Endothelial cell of umbilical vein (primary cell): Measurements from ENCODE around the gene ENG. TPM values are rescaled to one million over a fixed set of nuclear protein-coding genes. Genes with fewer than 3 reads are reported as not detected.

ENCODE experiments used
- BruUV-seq: library from RNA; stranded (reverse); fragments of 400-500 nt; replicated peaks from 2 replicates; lab custom pipeline; 2021; lab: Mats Ljungman, UMichigan
- CTCF ChIA-PET: fragments of 300-600, 350-600 bp; sonication (Branson Sonifier 250); formaldehyde crosslinking; loops from one replicate; lab custom pipeline; 2021; ENCODE audit warnings: antibody characterized with exemption, inconsistent platforms; lab: Charles Lee
- POLR2A ChIA-PET: fragments of 300-600, 350-600 bp; sonication (Branson Sonifier 250); formaldehyde crosslinking; loops from one replicate; lab custom pipeline; 2021; ENCODE audit warnings: antibody characterized with exemption, inconsistent platforms; lab: Charles Lee
- DNase-seq: peaks from one replicate; pipeline ENCODE4 v3.0.0-alpha.2; 2011; ENCODE audit warnings: low read depth, low spot score
- FAIRE-seq: peaks from 2 replicates; lab custom pipeline; 2011; peaks lifted over from hg19 to GRCh38; lab: Jason Lieb, UNC
- H2AFZ ChIP-seq: 2 replicates; pipeline ENCODE4 v1.6.0; 2012; ENCODE audit warnings: low read depth, low read length, control low read depth, inconsistent platforms
- H3K27ac ChIP-seq: 2 replicates; pipeline ENCODE4 v1.5.1; 2011; ENCODE audit warnings: low read depth, mild to moderate bottlenecking, control low read depth, low read length, moderate library complexity; ENCODE audit not compliant: insufficient read depth
- H3K27me3 ChIP-seq, 2 experiments: 2 replicates each; pipeline versions ENCODE4 v1.6.0 to v1.6.1; 2011; ENCODE audit warnings: low read length in 2 of 2, mixed read lengths in 1 of 2; ENCODE audit not compliant: control insufficient read depth in 2 of 2, insufficient read depth in 2 of 2
- H3K36me3 ChIP-seq, 2 experiments: 2 replicates in 1 of 2; 3 replicates in 1 of 2; pipeline ENCODE4 v1.5.1; 2011; ENCODE audit warnings: low read length in 2 of 2, mild to moderate bottlenecking in 1 of 2, moderate library complexity in 1 of 2; ENCODE audit not compliant: control insufficient read depth in 2 of 2, insufficient read depth in 2 of 2; ENCODE audit errors: extremely low read depth in 1 of 2
- H3K4me1 ChIP-seq: 3 replicates; pipeline ENCODE4 v1.5.1; 2011; ENCODE audit warnings: mild to moderate bottlenecking, low read length; ENCODE audit not compliant: control insufficient read depth, insufficient read depth; ENCODE audit errors: extremely low read depth
- H3K4me2 ChIP-seq: 2 replicates; pipeline ENCODE4 v1.6.1; 2011; ENCODE audit warnings: low read length, control low read depth, mixed read lengths; ENCODE audit not compliant: insufficient read depth
- H3K4me3 ChIP-seq, 3 experiments: fragments of 200-600 bp in 1 of 3; sonication (generic), shearing (Covaris generic) in 1 of 3; replicated peaks in 1 of 3; 2 replicates each; pipeline ENCODE4 v1.5.1; 2011 to 2016; ENCODE audit warnings: control low read depth in 3 of 3, low read length in 3 of 3, mild to moderate bottlenecking in 2 of 3, inconsistent platforms in 1 of 3, low read depth in 1 of 3, moderate library complexity in 1 of 3; ENCODE audit not compliant: insufficient read depth in 1 of 3
- H3K79me2 ChIP-seq: 2 replicates; pipeline ENCODE4 v1.6.0; 2012; ENCODE audit warnings: low read length, inconsistent platforms; ENCODE audit not compliant: control insufficient read depth, insufficient read depth
- H3K9ac ChIP-seq: replicated peaks from 2 replicates; pipeline ENCODE3; 2011; ENCODE audit warnings: low read length, control low read depth; ENCODE audit not compliant: insufficient read depth; ENCODE audit errors: extremely low read depth
- H3K9me1 ChIP-seq: replicated peaks from 3 replicates; pipeline ENCODE4 v1.6.0; 2011; ENCODE audit warnings: mild to moderate bottlenecking, low read length; ENCODE audit not compliant: control insufficient read depth, insufficient read depth; ENCODE audit errors: extremely low read depth
- H3K9me3 ChIP-seq: replicated peaks from 2 replicates; pipeline ENCODE4 v1.5.1; 2012; ENCODE audit warnings: low read length, inconsistent platforms; ENCODE audit not compliant: control insufficient read depth, insufficient read depth
- H4K20me1 ChIP-seq: replicated peaks from 2 replicates; pipeline ENCODE3; 2011; ENCODE audit warnings: mild to moderate bottlenecking, low read length; ENCODE audit not compliant: control insufficient read depth, insufficient read depth; ENCODE audit errors: extremely low read depth
- CTCF ChIP-seq, 2 donors: IDR thresholded peaks; 1 replicate in 1 of 2; 2 replicates in 1 of 2; pipeline ENCODE4 v1.5.1; 2011; ENCODE audit warnings: low read length in 2 of 2, mild to moderate bottlenecking in 2 of 2, moderate library complexity in 2 of 2, control low read depth in 1 of 2, inconsistent platforms in 1 of 2, low read depth in 1 of 2; ENCODE audit not compliant: insufficient read depth in 1 of 2; ENCODE audit errors: extremely low read depth in 1 of 2
- EZH2 ChIP-seq: IDR thresholded peaks from 2 replicates; pipeline ENCODE4 v1.6.1; 2012; ENCODE audit warnings: borderline replicate concordance, low read depth, mild to moderate bottlenecking, moderate library complexity, low read length, inconsistent platforms; ENCODE audit not compliant: severe bottlenecking
- FOS ChIP-seq: IDR thresholded peaks from 2 replicates; pipeline ENCODE4 v1.6.1; 2011; ENCODE audit warnings: mild to moderate bottlenecking, low read length, moderate library complexity, borderline replicate concordance; ENCODE audit not compliant: insufficient read depth
- GATA2 ChIP-seq: IDR thresholded peaks from 2 replicates; pipeline ENCODE4 v1.7.0; 2011; ENCODE audit warnings: low read depth, mild to moderate bottlenecking, moderate library complexity, mixed read lengths, low read length; ENCODE audit not compliant: insufficient read length, insufficient read depth
- JUN ChIP-seq: IDR thresholded peaks from 2 replicates; pipeline ENCODE4 v1.6.1; 2011; ENCODE audit warnings: borderline replicate concordance, low read depth; ENCODE audit not compliant: insufficient read length, insufficient read depth
- MAX ChIP-seq: IDR thresholded peaks from 2 replicates; pipeline ENCODE4 v1.6.1; 2011; ENCODE audit not compliant: insufficient read depth, insufficient read length
- MYC ChIP-seq: IDR thresholded peaks from one replicate; pipeline ENCODE4 v1.6.1; 2011; ENCODE audit warnings: mild to moderate bottlenecking, low read depth, low read length
- POLR2A ChIP-seq: IDR thresholded peaks from 2 replicates; pipeline ENCODE4 v1.6.1; 2012; ENCODE audit warnings: low read depth, mild to moderate bottlenecking, control low read depth, low read length
- POLR2AphosphoS5 ChIP-seq: IDR thresholded peaks from 2 replicates; pipeline ENCODE4 v1.6.1; 2012; ENCODE audit warnings: low read depth, mild to moderate bottlenecking, control low read depth, low read length, moderate library complexity; ENCODE audit not compliant: insufficient read depth
- dilution Hi-C: fragments of 300-500 bp; cut with MboI; formaldehyde crosslinking; loops from one replicate; pipeline ENCODE4 v1.15.0; 2019; ENCODE audit warnings: low sequenced_read_pairs; ENCODE audit not compliant: extremely low pct_ligation_motif_present
- intact Hi-C: fragments of 100-400 bp; cut with micrococcal nuclease; formaldehyde crosslinking; loops from one replicate; pipeline ENCODE4 v1.10.0; 2022
- polyA plus RNA-seq, 4 experiments: library from polyadenylated mRNA; depleted of rRNA in 3 of 4; stranded (reverse) in 3 of 4; unstranded in 1 of 4; fragments of >200 nt; gene quantifications; 2 replicates each; pipeline versions ENCODE4 v1.2.1 to v1.2.3, GENCODE V29; 2011 to 2012; ENCODE audit warnings: missing spikeins in 1 of 4
- total RNA-seq: library from RNA; stranded (reverse); gene quantifications from 2 replicates; pipeline ENCODE4 v1.2.3, GENCODE V29; 2021

The ENG gene
- total and polyA plus RNA-seq, 2 donors (not counting 3 experiments of a cell fraction or from before 2014, with no cell fraction given) = 338 to 728 TPM

GRCh38 chr9:127877566-127877998, 23.1 kb upstream of the ENG start, which contains the start of gene AK1:
Gene AK1 (minus strand): TSS chr9:127877675. CDS start chr9:127874617, 3,058 bp downstream.
- Histone ChIP-seq H3K4me1 (peaks cover 17% of the 10 kb centered on the region), H4K20me1 (no peaks in the 10 kb centered on the region), H3K9me1 (no peaks in the 10 kb centered on the region), H2AFZ (peak within 1 kb of the TSS; percentile 90), H3K27me3 (no peaks in the 10 kb centered on the region), H3K9ac (peak within 1 kb of the TSS; percentile 44), H3K9me3 (no peaks in the 10 kb centered on the region), H3K4me2 (peak within 1 kb of the TSS; percentile 81), H3K4me3 (peak within 1 kb of the TSS; percentile 23 to 55 (median 44)), H3K27ac (peak within 1 kb of the TSS; percentile 31), H3K79me2 (peaks cover 18% of the 10 kb centered on the region), H3K36me3 (peaks cover 0 to 4% of the 10 kb centered on the region in 2 experiments)
- DNase-seq (peak; percentile 63), FAIRE-seq (peak; percentile 90)
- intact Hi-C loops (no loop called here), dilution Hi-C loops (no loop called here)
- ChIA-PET POLR2A (no interaction called here), CTCF (interaction anchor here (1.1 to 1.8 kb wide), 2 partner anchors 44 to 143 kb away, joined by 3 to 5 read pairs; partner anchors contain the start of gene TOR2A)
- peak; percentile 86 for TF ChIP-seq POLR2A
- peak; percentile 88 for TF ChIP-seq POLR2AphosphoS5
- no peak for TF ChIP-seq FOS
- BruUV-seq = no TSS peak

- peak overlapping the region; percentile 44 for H3K9ac ChIP-seq
- no peak for FAIRE-seq
- TF ChIP-seq MYC = no peak
- TF ChIP-seq POLR2AphosphoS5 = no peak
- no peak for TF ChIP-seq FOS
- TF ChIP-seq EZH2 = no peak
- no peak for TF ChIP-seq CTCF (IDR thresholded peaks at IDR 0.05; ENCODE audit: extremely low read depth in 1 of 2, insufficient read depth in 1 of 2, low read depth in 1 of 2, low read length in 2 of 2)
- TF ChIP-seq JUN = no peak
- no peak for TF ChIP-seq GATA2
- no peak for TF ChIP-seq MAX
- TF ChIP-seq POLR2A = no peak
- H2AFZ ChIP-seq = peak overlapping the region; percentile 10
- H4K20me1 ChIP-seq = no peaks in the 10 kb centered on the region
- H3K27me3 ChIP-seq = no peaks in the 10 kb centered on the region
- dilution Hi-C loops (no loop called here), intact Hi-C loops (no loop called here)
- TSS peak; percentile 46 for BruUV-seq
- CTCF ChIA-PET = interaction anchor here (1.1 to 1.8 kb wide), 2 partner anchors 44 to 142 kb away, joined by 3 to 5 read pairs; partner anchors contain the start of gene TOR2A
- peak overlapping the region; percentile 26 for H3K27ac ChIP-seq
- H3K4me2 ChIP-seq = peak overlapping the region; percentile 81
- DNase-seq = peak; percentile 18
- POLR2A ChIA-PET = no interaction called here
- H3K9me3 ChIP-seq = no peaks in the 10 kb centered on the region
- no peaks in the 10 kb centered on the region for H3K9me1 ChIP-seq
- peaks cover 18% of the 10 kb centered on the region for H3K79me2 ChIP-seq
- H3K4me3 ChIP-seq = peak overlapping the region; percentile 23 to 55 (median 44)
- H3K36me3 ChIP-seq = peaks cover 0 to 7% of the 10 kb centered on the region in 2 experiments
- H3K4me1 ChIP-seq = peaks cover 14% of the 10 kb centered on the region
Observed at GRCh38 chr9:127876764-127877562, 22.5 kb upstream of the ENG start.
